ENCODE measurements around the gene GTPBP2.

Gene GTPBP2

DNA sequence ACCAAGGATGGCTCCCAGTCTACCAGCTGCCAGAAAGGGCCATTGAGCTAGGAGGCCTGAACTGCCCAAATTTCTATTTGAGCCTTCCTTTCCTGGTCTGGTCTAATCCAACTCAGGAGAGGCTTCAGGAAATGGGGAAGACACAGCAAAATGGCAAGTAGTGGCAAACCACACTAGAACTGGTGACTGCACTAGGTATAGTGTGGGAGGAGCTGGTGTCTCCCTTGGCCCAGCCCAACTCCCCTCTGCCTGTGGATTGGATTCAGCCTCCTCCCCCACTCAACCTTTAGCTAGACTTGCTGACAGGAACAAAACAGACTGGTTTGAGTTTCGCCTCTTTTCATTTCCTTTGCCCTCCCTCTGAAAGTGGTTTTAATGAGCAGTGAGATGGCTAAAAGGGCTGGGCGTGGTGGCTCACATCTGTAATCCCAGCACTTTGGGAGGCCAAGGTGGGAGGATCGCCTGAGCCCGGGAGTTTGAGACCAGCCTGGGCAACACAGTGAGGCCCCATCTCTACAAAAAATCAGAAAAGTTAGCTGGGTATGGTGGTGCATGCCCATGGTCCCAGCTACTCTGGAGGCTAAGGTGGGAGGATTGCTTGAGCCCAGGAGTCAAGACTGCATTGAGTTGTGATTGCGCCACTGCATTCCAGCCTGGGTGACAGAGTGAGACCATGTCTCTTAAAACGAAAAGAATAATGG, 41.0 kb upstream of the GTPBP2 start:
- no peak for DNase-seq
- H3K9me3 ChIP-seq = no peaks in the 10 kb centered on the region
- H3K4me1 ChIP-seq = peaks cover 0 to 44% (median 33%) of the 10 kb centered on the region in 4 donors
- H3K27ac ChIP-seq = peak overlapping the region; percentile 63 to 74
- intact Hi-C loops (cut with DNase I; ENCODE audit: low total_unique reads) = loop anchor here (5.0 kb wide), 1 partner anchor 97 kb away; no protein-coding TSS in a partner anchor
- H3K4me3 ChIP-seq = no peak overlapping the region
- H3K36me3 ChIP-seq = peaks cover 36 to 50% (median 43%) of the 10 kb centered on the region in 3 donors
- TF ChIP-seq, protein P1, sequence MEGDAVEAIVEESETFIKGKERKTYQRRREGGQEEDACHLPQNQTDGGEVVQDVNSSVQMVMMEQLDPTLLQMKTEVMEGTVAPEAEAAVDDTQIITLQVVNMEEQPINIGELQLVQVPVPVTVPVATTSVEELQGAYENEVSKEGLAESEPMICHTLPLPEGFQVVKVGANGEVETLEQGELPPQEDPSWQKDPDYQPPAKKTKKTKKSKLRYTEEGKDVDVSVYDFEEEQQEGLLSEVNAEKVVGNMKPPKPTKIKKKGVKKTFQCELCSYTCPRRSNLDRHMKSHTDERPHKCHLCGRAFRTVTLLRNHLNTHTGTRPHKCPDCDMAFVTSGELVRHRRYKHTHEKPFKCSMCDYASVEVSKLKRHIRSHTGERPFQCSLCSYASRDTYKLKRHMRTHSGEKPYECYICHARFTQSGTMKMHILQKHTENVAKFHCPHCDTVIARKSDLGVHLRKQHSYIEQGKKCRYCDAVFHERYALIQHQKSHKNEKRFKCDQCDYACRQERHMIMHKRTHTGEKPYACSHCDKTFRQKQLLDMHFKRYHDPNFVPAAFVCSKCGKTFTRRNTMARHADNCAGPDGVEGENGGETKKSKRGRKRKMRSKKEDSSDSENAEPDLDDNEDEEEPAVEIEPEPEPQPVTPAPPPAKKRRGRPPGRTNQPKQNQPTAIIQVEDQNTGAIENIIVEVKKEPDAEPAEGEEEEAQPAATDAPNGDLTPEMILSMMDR (IDR thresholded peaks at IDR 0.05) = no peak
- H3K27me3 ChIP-seq = peaks cover 0 to 5% of the 10 kb centered on the region in 2 donors

DNA sequence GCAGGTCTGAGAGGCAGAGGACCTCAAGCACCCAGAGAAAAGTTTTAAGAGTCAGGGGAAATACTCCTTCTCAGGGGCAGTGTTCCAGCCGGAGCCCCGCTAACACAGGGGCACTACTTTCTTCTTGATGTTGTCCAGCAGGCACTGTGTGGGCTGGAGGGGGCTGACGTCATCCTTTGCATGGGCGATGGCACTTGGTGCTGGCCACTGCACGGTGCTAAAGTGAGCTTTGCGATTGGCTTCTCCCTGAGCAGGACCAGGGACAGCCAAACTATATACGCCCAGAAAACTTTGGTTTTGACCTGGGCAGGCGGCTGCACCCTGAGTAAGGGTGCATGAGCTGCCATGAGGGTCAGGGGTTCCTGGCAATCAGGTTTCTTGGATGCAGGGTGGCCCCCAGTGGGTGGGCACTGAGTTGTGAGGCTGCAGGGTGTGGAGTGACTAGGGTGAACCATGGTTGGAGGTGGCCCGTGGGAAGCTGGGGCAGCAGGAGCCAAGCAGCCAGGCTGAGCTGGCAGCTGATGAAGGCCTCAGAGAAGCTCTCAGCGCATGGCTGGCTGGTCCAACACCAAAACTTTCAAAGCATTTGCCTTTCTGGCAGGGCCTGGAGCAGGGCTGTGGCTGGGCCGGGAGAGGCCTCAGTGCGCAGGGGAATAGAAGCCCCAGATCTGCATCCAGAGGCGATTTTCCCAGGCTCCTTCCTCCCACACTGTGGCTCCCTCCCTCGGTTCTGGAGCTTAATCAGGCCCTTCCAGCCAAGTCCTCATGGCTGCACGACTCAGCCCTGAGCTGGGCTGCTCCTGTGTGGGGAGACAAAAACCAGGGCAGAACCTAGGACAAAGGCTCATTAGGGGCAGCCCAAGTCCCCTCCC, 40.2 kb upstream of the GTPBP2 start:
- Histone ChIP-seq H3K36me3 (peaks cover 28 to 42% (median 35%) of the 10 kb centered on the region in 3 donors), H3K9me3 (no peaks in the 10 kb centered on the region), H3K27me3 (peaks cover 0 to 6% of the 10 kb centered on the region in 2 donors), H3K27ac (peak overlapping the region; percentile 63 to 74), H3K4me3 (no peak overlapping the region), H3K4me1 (peaks cover 0 to 44% (median 33%) of the 10 kb centered on the region in 4 donors)
- TF ChIP-seq, protein P1 (IDR thresholded peaks at IDR 0.05) = no peak
- intact Hi-C loops (cut with DNase I; ENCODE audit: low total_unique reads) = loop anchor here (5.0 kb wide), 1 partner anchor 98 kb away; no protein-coding TSS in a partner anchor
- peak; percentile 64 to 88 for DNase-seq

DNA sequence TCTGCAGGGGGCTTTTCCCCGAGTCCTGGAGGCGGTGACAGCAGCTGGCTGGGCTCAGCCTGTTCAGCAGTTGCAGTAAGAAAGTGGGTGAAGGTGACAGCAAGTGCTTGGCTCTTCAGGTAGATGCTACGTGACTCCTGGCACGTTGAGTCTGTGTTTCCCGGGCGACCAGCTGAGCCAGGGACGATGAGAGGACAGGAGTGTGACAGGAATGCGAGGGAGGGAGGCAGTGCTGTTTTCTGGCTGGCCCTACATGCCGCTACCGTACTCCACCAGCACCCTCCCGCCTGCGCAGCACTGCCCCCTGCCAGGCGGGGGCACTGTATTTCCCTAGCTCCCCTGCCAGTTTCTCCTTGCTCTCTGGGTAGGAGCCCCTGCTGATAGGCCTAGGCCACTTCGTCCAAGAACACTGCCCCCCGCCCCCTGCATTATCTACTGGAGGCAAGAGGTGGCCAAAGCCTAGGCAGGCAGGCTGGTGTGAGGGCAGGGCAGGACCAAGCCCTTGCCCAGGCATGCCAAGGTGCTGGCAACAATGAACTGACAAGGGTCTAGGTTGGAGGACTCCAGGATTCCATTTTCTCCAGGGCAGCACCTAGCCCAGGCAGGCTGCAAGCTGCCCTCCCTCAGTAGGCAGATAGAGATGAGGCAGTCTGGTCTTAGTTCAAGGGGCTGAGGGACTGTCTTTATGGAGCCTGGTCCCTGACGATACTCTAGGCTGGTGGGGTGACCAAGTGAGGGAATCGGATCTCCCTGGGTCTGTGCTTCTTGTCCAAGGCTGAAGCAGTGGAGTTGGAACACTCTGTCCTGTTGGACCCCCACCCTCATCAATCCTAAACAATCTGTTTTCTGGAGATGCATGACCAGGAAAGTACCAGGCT, 39.3 kb upstream of the GTPBP2 start:
- Histone ChIP-seq H3K27ac (peak overlapping the region; percentile 63 to 74), H3K4me3 (no peak overlapping the region), H3K36me3 (peaks cover 19 to 33% (median 26%) of the 10 kb centered on the region in 3 donors), H3K4me1 (peaks cover 0 to 44% (median 33%) of the 10 kb centered on the region in 4 donors), H3K9me3 (no peaks in the 10 kb centered on the region), H3K27me3 (peaks cover 0 to 6% of the 10 kb centered on the region in 2 donors)
- TF ChIP-seq, protein P1 (IDR thresholded peaks at IDR 0.05) = peak; percentile 32 to 46
- peak; percentile 27 to 78 for DNase-seq
- intact Hi-C loops (cut with DNase I; ENCODE audit: low total_unique reads) = loop anchor here (5.0 kb wide), 1 partner anchor 99 kb away; no protein-coding TSS in a partner anchor

DNA sequence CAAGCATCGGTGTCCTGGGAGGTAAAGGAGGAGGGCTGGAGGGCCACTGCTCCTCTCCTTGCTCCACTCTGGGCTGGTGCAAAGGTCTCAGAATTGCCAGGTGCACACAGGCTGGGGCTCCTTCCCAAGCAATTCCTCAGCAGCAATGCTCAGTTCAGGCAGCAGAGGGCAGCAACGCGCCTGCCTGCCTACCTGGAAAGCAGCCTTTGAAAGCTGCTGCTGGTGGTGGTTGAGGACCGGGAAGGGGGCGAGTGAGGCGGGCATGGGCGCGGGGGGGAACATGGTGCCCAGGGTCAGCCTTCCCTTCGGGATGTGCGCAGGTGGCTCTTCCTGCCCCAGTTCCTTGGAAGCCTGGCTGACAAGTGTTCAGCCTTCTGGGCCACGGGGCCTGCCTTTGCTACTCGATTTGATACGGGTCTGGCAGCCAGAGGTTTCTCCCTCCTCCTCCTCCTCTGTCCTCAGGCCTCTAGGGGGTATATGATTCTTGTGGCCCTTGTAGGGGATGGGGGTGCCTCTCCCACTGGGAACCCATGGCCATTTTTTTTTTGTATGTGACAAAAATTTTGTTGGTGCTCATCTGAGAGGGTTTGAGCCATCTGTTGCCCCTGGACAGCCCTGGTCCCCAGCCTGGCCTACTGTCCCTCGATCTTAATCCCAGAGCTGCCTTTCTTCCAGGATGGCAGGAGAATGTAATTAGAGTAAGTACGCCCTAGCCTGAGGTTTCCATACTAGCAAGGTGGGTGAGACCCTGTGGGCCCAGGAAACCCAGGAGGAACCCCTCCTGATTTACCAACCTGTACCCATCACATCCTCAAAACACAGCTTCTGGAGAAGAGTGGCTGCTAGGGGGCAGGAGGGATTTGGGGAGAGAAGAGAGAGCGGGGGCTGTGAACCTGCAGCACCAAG, 38.4 kb upstream of the GTPBP2 start:
- H3K27ac ChIP-seq = peak overlapping the region; percentile 63 to 74
- peaks cover 16 to 24% (median 20%) of the 10 kb centered on the region in 3 donors for H3K36me3 ChIP-seq
- peak; percentile 73 to 88 for DNase-seq
- intact Hi-C loops (cut with DNase I; ENCODE audit: low total_unique reads) = loop anchor here (2.0 to 5.0 kb wide), 2 partner anchors 100 to 411 kb away; no protein-coding TSS in a partner anchor
- no peaks in the 10 kb centered on the region for H3K9me3 ChIP-seq
- peaks cover 0 to 44% (median 33%) of the 10 kb centered on the region in 4 donors for H3K4me1 ChIP-seq
- H3K4me3 ChIP-seq = no peak overlapping the region
- peaks cover 0 to 6% of the 10 kb centered on the region in 2 donors for H3K27me3 ChIP-seq
- TF ChIP-seq, protein P1 (IDR thresholded peaks at IDR 0.05) = peak; percentile 93 to 94

Data from tibial artery (tissue), 4 donors.